SK-N-SH treated with all-trans-retinoic acid at 6 μM for 48 hours (cell line): ENCODE results near the gene CHTF18.

Source experiments
- ATAC-seq: fragments of 200-7000 bp; cut with Tn5 transposase; 3 replicates; pipeline ENCODE4 v1.9.1; 2020; ENCODE audit warnings: mild to moderate bottlenecking, moderate library complexity
- ARNTL ChIP-seq: fragments of 450-650 bp; formaldehyde crosslinking; IDR thresholded peaks from 2 replicates; pipeline ENCODE4 v1.5.0; 2020; ENCODE audit warnings: low read depth, mild to moderate bottlenecking, moderate library complexity, borderline replicate concordance
- BACH2 ChIP-seq: fragments of 250-450 bp; sonication (Bioruptor Pico); IDR thresholded peaks from 2 replicates; pipeline ENCODE4 v1.9.0; 2021; ENCODE audit warnings: mild to moderate bottlenecking, borderline replicate concordance
- CSDC2 ChIP-seq: fragments of 250-450 bp; sonication (Bioruptor Pico); IDR thresholded peaks from 2 replicates; pipeline ENCODE4 v1.5.0; 2020; ENCODE audit warnings: mild to moderate bottlenecking, moderate library complexity
- CSRNP3 ChIP-seq: fragments of 250-450 bp; sonication (Bioruptor Pico); IDR thresholded peaks from 2 replicates; pipeline ENCODE4 v1.5.1; 2021; ENCODE audit warnings: mild to moderate bottlenecking, moderate library complexity
- ESRRG ChIP-seq: fragments of 250-450 bp; sonication (Bioruptor Pico); IDR thresholded peaks from 2 replicates; pipeline ENCODE4 v1.6.1; 2021; ENCODE audit warnings: mild to moderate bottlenecking
- GLIS3 ChIP-seq: fragments of 250-450 bp; sonication (Bioruptor Pico); IDR thresholded peaks from 2 replicates; pipeline ENCODE4 v1.5.0; 2020; ENCODE audit warnings: mild to moderate bottlenecking, moderate library complexity
- ISL1 ChIP-seq: fragments of 250-450 bp; sonication (Bioruptor Pico); IDR thresholded peaks from 2 replicates; pipeline ENCODE4 v2.1.2; 2022; ENCODE audit warnings: mild to moderate bottlenecking, moderate library complexity
- OSR1 ChIP-seq: fragments of 250-450 bp; sonication (Bioruptor Pico); IDR thresholded peaks from 2 replicates; pipeline ENCODE4 v1.8.0; 2022; ENCODE audit warnings: moderate library complexity, mild to moderate bottlenecking, inconsistent platforms
- PATZ1 ChIP-seq: fragments of 250-450 bp; sonication (Bioruptor Pico); IDR thresholded peaks from 2 replicates; pipeline ENCODE4 v1.8.0; 2020; ENCODE audit warnings: mild to moderate bottlenecking, moderate library complexity, borderline replicate concordance
- PPARA ChIP-seq: fragments of 250-450 bp; sonication (Bioruptor Pico); IDR thresholded peaks from 2 replicates; pipeline ENCODE4 v1.5.0; 2020; ENCODE audit warnings: mild to moderate bottlenecking, borderline replicate concordance
- RARB ChIP-seq: fragments of 250-450 bp; sonication (Bioruptor Pico); IDR thresholded peaks from 2 replicates; pipeline ENCODE4 v1.8.0; 2021; ENCODE audit warnings: mild to moderate bottlenecking, moderate library complexity
- SNAI2 ChIP-seq: fragments of 250-450 bp; sonication (Bioruptor Pico); IDR thresholded peaks from 2 replicates; pipeline ENCODE4 v1.5.0; 2020; ENCODE audit warnings: mild to moderate bottlenecking, moderate library complexity
- TOX ChIP-seq: fragments of 250-450 bp; sonication (Bioruptor Pico); IDR thresholded peaks from 2 replicates; pipeline ENCODE4 v1.8.0; 2021; ENCODE audit warnings: mild to moderate bottlenecking, moderate library complexity, borderline replicate concordance
- ZC3H10 ChIP-seq: fragments of 250-450 bp; sonication (Bioruptor Pico); IDR thresholded peaks from 2 replicates; pipeline ENCODE4 v1.5.1; 2021; ENCODE audit warnings: mild to moderate bottlenecking, moderate library complexity
- ZFP3 ChIP-seq: fragments of 250-450 bp; sonication (Bioruptor Pico); IDR thresholded peaks from 2 replicates; pipeline ENCODE4 v1.5.0; 2020; ENCODE audit warnings: mild to moderate bottlenecking, moderate library complexity
- ZFP30 ChIP-seq: fragments of 450-650 bp; formaldehyde crosslinking; IDR thresholded peaks from 2 replicates; pipeline ENCODE4 v1.5.0; 2022; ENCODE audit warnings: mild to moderate bottlenecking, moderate library complexity
- ZNF565 ChIP-seq: fragments of 450-650 bp; formaldehyde crosslinking; conservative IDR thresholded peaks from 2 replicates; pipeline ENCODE4 v1.5.0; 2020; ENCODE audit warnings: low read depth, mild to moderate bottlenecking, moderate library complexity
- ZNF70 ChIP-seq: fragments of 450-650 bp; formaldehyde crosslinking; IDR thresholded peaks from 2 replicates; pipeline ENCODE4 v1.5.0; 2020; ENCODE audit warnings: mild to moderate bottlenecking, moderate library complexity
- ZNF8 ChIP-seq: fragments of 450-650 bp; formaldehyde crosslinking; IDR thresholded peaks from 2 replicates; pipeline ENCODE4 v1.5.0; 2020; ENCODE audit warnings: mild to moderate bottlenecking, moderate library complexity
- TF ChIP-seq, protein P1 (sequence below): fragments of 250-450 bp; sonication (Bioruptor Pico); IDR thresholded peaks from 2 replicates; pipeline ENCODE4 v1.5.0; 2020; ENCODE audit warnings: mild to moderate bottlenecking, moderate library complexity
- TF ChIP-seq, protein P2 (sequence below): fragments of 250-450 bp; sonication (Bioruptor Pico); IDR thresholded peaks from 2 replicates; pipeline ENCODE4 v1.5.1; 2020; ENCODE audit warnings: low read depth, mild to moderate bottlenecking, moderate library complexity

Gene CHTF18

DNA sequence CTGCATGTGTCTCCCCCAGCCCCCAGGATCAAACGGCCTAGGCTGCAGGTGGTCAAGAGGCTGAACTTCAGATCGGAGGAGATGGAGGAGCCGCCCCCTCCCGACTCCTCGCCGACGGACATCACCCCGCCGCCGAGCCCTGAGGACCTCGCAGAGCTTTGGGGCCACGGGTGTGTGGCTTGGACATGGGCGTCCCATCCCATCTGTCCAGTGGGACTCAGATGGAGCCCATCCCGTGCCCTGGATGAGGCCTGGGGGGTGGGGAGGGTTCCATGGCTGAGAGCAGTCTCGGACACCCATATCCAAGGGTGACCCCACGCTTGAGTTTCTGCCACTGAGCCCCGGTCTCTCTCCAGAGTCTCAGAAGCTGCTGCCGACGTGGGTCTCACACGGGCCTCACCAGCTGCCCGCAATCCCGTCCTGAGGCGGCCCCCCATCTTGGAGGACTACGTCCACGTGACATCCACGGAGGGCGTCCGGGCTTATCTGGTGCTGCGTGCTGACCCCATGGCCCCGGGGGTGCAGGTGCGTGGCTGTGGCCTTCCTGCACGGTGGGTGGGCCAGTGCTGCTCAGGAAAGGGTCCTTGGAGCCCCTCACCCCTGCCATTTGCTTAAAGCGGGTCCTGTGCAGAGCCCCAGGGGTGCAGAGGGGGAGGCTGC, 901 bp downstream of the CHTF18 start:
- TF ChIP-seq ISL1: no peak
- TF ChIP-seq ZNF565 (CRISPR knock-in tag): no peak
- no peak for TF ChIP-seq CSRNP3
- no peak for TF ChIP-seq OSR1
- no peak for TF ChIP-seq ZNF8 (CRISPR knock-in tag)
- TF ChIP-seq, protein P1, sequence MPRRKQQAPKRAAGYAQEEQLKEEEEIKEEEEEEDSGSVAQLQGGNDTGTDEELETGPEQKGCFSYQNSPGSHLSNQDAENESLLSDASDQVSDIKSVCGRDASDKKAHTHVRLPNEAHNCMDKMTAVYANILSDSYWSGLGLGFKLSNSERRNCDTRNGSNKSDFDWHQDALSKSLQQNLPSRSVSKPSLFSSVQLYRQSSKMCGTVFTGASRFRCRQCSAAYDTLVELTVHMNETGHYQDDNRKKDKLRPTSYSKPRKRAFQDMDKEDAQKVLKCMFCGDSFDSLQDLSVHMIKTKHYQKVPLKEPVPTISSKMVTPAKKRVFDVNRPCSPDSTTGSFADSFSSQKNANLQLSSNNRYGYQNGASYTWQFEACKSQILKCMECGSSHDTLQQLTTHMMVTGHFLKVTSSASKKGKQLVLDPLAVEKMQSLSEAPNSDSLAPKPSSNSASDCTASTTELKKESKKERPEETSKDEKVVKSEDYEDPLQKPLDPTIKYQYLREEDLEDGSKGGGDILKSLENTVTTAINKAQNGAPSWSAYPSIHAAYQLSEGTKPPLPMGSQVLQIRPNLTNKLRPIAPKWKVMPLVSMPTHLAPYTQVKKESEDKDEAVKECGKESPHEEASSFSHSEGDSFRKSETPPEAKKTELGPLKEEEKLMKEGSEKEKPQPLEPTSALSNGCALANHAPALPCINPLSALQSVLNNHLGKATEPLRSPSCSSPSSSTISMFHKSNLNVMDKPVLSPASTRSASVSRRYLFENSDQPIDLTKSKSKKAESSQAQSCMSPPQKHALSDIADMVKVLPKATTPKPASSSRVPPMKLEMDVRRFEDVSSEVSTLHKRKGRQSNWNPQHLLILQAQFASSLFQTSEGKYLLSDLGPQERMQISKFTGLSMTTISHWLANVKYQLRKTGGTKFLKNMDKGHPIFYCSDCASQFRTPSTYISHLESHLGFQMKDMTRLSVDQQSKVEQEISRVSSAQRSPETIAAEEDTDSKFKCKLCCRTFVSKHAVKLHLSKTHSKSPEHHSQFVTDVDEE: no peak
- TF ChIP-seq, all 23 proteins: peak for 0
- ATAC-seq: no peak

GRCh38 chr16:790086-790485, 1.7 kb downstream of the CHTF18 start:
- no peak for ATAC-seq
- TF ChIP-seq ZNF8 (CRISPR knock-in tag) (no peak), GLIS3 (CRISPR knock-in tag) (no peak)

DNA sequence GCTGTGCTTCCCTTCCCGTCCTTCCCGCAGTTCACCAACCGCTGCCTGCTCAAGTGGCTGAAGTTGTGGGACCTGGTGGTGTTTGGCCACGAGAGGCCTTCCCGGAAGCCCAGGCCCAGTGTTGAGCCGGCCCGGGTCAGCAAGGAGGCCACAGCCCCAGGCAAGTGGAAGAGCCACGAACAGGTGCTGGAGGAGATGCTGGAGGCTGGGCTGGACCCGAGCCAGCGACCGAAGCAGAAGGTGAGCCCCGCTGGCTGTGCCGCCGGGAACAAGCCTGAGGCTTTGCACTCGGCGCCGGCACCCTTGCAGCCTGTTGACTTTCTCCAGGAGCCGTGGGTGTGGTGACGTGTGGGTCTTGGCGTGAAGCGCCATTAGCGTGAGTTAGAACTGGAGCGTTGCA, 2.7 kb downstream of the CHTF18 start:
- ATAC-seq: no peak
- TF ChIP-seq OSR1 (no peak), ARNTL (CRISPR knock-in tag) (no peak), PATZ1 (CRISPR knock-in tag) (no peak), BACH2 (no peak), TOX (no peak), CSDC2 (CRISPR knock-in tag) (no peak), RARB (CRISPR knock-in tag) (no peak), ZNF8 (CRISPR knock-in tag) (no peak), ZFP3 (no peak), PPARA (CRISPR knock-in tag) (no peak)
- TF ChIP-seq, protein P2, sequence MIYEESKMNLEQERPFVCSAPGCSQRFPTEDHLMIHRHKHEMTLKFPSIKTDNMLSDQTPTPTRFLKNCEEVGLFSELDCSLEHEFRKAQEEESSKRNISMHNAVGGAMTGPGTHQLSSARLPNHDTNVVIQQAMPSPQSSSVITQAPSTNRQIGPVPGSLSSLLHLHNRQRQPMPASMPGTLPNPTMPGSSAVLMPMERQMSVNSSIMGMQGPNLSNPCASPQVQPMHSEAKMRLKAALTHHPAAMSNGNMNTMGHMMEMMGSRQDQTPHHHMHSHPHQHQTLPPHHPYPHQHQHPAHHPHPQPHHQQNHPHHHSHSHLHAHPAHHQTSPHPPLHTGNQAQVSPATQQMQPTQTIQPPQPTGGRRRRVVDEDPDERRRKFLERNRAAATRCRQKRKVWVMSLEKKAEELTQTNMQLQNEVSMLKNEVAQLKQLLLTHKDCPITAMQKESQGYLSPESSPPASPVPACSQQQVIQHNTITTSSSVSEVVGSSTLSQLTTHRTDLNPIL: no peak

DNA sequence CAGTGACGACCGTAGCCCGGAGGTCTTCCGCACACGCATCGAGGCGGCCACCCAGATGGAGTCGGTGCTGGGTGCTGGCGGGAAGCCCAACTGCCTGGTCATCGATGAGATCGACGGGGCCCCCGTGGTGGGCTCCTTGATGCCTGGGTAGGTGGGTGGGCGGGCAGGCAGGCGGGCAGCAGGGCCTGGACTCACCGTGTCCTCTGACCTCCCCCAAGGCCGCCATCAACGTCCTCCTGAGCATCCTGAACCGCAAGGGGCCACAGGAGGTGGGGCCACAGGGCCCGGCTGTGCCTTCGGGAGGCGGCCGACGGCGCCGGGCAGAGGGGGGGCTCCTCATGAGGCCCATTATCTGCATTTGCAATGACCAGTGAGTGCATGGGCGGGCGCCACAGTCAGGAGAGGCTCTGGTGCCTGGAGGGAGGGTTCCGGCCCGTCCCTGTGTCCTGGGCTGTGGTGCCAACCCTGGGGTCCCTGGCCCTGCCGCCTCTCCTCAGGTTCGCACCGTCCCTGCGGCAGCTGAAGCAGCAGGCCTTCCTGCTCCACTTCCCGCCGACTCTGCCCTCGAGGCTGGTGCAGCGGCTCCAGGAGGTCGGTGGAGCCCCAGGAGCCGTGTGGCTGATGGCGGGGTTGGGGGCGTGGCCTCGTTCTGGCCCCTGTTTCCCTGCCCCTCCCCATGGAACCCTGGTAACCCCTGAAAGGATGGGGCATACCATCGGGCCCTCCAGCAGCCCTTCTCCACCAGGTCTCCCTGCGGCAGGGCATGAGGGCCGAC, 4.0 kb downstream of the CHTF18 start:
- ATAC-seq: no peak
- TF ChIP-seq ZNF8 (CRISPR knock-in tag) (no peak), SNAI2 (CRISPR knock-in tag) (no peak), CSDC2 (CRISPR knock-in tag) (no peak), PPARA (CRISPR knock-in tag) (no peak), ZFP3 (no peak), BACH2 (no peak), ZC3H10 (CRISPR knock-in tag) (no peak), ZFP30 (CRISPR knock-in tag) (no peak), ZNF70 (CRISPR knock-in tag) (no peak), ISL1 (no peak), RARB (CRISPR knock-in tag) (no peak), ESRRG (CRISPR knock-in tag) (no peak)
